ENCODE measurements around the gene SCUBE3.

SCUBE3 gene

DNA sequence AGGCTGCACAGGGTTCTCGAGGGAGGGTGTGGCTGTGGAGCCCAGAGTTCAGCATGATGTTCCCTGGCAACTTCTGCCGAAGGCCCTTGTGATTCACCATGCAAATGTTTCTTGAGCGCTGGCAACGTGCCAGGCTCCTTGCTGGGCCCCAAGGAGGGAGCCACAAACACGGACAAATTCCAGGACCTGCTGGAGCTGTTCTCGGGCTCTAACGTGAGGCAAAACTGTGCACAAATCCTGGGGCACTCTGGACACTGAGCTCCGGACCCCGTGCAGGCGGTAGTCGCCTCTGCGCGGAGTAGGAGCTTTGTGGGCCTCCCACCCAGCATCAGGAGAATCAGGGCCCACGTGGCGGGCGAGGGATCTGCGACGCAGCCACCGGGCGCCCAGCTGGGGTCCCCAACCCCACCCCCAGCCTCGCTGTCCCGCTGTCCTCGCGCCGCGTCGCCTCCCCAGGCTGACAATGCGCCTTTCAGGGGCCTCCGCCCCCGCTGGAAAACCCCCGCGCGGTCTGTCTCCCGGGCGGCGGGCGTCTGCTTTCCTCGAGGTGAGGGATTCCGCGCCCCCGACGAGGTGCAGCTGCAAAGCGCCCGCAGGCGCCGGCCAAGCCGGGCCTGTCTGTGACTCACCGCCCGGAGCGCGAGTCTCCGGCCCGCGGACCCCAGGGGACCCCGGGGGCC lies 31.7 kb upstream of the SCUBE3 start:
- no peak for DNase-seq

DNA sequence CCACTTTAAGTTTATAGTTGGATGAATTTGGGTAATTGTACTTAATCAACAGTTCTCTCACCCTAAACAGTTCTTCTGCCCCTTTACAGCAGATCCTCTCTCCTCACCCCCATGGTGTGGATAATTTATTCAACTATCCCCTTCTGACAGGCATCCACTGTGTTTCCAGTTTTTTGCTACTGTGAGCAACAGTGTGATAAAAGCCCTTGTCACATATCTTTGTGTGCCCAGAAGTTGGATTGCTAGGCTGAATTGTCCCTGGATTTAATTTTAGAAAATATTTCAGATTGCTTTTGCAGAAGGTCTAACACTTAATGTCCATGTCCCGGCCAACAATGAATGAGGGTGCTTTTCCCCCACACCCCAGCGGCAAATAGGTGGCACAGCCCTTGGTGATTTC lies 30.5 kb upstream of the SCUBE3 start:
- no peak for DNase-seq

DNA sequence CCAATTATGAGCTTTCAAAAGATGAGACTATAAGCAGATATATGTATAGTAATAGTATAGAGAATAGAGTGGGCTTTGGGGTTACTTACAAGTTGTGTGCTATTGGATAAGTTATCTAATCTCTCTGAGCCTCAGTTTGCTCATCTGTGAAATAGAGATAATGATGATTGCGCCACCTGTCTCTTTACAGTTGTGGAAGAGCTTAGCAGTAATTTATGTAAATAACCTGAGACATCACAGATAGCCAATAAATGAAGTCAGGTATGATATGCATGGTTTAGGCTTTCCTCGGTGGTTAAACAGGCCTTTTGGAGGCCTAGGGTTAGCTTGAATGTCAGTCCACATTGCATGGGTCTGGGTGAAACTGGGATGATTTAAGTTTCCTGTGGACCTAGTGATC lies 29.8 kb upstream of the SCUBE3 start:
- no peak for DNase-seq

DNA sequence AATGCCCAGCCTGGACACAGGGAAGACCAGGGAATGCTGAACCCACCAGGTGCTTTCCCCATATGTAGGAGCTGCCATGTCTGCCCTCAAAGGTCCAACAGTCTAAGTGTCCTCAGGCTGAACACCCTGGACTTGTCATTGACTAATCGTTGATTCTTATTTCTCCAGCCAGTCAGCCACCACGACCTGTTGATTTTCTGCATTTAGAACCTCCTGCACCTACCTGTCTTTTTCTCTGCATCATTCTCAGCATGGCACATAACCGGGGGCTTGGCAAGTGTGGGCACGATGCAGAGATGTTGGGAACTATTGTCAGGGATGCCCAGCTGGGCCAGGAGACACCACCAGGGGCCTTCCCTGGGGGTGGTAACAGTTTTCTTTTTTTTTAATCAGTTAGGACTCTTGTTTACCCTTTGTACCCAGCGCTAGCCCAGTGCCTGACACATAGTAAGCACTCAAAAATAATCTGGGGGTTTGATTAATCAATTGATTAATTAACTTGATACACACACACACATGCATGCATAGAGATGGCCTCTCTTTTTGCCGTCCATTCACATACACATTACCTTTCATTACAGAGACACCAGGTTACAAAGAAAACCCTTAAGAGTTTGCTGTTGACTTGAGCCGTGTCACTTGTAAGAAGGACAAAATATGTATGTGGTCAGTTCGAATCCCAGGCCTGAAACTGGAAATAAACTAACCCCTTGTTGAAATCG lies 29.0 kb upstream of the SCUBE3 start:
- DNase-seq, result no peak

DNA sequence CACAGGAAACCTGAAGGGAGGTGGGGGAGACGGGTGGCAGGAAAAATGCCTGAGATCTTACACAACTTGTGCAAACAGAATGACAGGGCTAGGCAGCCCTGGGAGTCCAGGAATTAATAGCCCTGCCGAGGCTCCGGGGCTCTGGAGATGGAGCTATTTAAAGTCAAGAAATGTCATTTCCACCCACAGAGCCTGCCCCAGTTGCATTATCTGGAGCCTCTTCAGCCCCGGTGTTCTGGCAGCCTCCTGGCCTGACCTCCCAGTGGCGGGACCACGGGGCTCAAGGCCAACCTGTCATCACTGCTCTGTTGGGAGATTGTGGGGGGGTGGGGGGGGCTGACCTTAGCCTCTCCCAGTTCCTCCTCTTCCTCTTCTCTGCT lies 28.5 kb upstream of the SCUBE3 start:
- DNase-seq, result no peak

DNA sequence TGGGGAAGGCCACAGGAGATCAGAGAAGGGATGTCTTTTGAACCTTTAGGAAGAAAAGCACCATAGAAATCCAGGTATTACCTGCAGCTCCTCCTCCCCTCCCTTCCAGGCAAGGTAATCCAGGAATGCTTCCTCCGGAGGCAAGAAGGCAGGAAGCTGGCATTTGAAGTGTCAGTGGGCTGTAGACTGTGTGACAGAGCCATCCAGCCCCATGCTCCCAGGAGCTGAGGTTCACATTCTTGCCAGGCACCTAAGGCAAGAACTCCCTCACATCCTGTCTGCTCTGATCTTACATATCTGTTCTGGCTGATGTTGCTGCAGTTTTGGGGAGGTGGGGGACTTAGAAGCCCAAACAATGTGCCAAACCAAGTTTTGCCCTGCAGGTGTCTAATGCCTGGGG lies 27.8 kb upstream of the SCUBE3 start:
- DNase-seq, result no peak

DNA sequence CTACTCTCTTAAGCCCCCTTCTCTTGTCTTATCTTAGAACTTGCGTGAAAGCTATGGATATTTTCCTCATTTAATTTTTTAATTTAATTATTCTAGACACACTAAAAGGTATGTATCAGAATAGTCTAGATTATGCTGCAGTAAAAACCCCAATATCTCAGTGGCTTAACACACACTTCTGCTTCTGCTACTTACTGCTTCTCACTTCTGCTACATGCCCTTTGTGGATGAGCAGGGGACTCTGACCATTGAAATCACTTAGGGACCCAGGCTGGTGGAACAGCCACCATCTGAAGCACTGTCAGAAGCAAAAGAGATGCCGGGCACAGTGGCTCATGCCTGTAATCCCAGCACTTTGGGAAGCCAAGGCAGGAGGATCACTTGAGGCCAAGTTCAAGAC lies 27.2 kb upstream of the SCUBE3 start:
- no peak for DNase-seq

DNA sequence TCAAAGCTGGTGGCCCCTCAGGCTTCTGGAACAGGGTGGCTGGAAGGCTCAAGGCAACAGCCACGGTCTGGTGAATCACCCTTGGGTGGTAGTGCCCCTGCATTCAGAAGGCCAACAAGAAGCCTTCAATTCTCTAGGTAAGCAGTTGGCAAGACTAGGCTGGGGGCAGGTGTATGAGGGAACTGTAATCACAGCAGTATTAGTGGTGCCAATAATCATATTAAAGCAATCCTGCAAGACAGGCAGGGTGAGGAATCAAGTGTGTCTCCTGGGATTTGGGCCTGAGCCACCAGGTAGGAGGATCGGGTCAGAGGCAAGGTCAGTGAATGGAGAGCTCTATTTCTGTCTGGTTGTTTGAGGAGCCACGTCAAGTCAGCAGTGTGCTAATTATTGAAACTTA lies 24.9 kb upstream of the SCUBE3 start:
- DNase-seq, result no peak

DNA sequence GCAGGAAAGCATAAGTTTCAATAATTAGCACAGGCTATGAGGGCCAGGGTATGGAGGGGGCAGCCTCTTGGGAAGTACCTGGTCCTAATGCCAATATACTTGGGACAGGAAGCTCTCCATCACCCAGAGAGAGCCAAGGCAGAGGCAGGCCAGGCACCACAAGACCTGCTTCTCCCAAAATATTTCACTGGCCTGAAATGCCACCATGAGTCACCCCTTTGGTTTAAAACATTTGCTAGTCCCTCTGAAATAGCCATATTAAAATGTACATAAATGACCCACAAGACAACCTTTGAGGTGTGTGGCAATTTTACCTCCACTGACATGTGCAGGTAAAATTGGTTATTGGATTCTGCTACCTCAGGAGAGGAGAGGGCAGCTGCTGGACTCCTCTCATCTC lies 23.4 kb upstream of the SCUBE3 start:
- no peak for DNase-seq

DNA sequence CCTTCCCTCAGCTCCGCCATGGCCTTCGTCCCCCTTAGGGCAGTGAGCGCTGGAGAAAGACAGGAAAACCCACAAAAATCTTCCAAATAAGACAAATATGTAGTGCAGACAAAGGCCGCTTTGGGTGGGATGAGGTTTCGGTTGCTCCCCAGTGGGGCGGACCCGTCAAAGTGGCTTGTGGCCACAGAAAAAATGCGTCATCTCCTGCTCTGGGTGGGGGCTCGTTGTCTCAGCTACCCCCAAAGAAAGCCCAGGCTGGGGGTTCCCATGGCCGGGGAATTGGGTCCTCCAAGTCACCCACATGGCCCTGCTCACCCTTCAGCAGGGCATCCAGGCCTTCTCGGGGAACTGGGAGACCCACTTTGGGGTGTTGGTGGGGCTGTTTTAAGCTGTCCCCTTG lies 21.9 kb upstream of the SCUBE3 start:
- DNase-seq, result no peak

DNA sequence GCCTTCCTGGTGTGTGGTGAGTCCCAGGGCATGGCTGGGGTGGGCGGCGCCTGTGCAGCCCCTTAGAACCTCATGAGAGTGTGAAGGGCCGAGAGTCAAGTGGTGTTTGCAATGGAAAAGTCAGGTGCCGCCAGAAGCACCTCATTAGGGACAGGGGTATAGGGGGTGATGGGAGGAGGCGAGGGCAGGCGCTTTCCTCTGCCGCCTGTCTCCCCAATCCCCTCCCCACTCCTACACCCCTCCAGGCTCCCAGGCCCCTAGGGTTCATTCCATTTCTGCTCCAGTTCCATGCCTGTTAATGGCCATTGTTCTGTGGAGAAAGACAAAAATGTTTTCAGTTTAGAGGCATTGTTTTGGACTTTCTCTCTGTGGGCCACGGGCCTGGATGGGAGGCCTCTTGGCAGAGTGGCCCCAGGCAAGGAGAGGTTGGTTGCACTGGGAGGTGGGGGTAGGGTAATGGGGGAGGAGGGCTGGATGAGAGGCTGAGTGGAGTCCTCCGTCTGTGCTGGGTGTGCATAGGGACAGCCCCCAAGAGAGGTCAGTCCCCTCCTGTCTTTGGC lies 21.4 kb upstream of the SCUBE3 start:
- DNase-seq, result no peak

DNA sequence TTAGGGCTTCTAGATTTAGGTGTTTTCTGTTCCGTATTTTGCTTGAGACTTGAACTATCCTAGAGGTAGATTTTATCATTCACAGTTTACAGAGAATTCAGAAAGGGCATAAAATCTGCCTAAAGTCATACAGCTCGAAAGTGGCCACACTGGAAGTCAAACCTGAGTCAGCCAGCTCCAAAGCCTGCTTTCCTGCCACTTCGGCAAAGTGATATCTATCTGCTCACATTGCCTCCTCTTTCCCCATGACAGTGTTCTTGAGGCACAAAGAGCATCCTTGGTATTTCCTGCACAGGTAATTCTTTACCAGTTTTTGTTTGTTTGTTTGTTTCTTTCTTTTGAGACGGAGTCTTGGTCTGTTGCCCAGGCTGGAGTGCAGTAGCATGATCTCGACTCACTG lies 19.4 kb upstream of the SCUBE3 start:
- DNase-seq, result no peak

DNA sequence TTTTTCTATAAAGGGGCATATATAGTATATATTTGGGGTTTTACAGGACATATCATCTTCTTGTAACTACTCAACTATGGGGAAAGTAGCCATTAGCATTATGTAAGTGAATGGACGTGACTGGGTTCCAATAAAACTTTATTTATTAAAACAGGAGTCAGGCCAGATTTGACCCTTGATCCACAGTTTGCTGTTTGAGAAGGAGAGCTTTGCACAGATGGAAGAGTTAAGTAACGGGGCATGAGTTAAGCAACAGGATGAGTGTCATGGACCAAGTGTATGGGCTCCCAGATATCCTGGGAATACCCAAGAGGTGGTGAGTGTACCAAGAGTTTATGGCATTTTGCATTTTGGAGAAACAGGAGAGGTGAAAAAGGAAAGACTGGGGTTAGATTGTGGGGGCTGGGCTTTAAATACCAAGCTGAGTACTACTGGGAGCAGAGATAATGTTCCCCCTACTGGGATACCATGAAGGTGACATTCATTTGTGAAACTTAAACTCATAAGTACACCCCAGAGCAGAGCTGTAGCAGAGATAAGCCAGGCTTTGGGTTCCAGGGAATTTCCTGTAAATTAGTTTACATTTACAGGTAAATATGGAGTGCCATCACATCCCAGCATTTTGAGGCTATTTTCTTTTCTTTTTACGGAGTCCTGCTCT lies 18.5 kb upstream of the SCUBE3 start:
- no peak for DNase-seq

DNA sequence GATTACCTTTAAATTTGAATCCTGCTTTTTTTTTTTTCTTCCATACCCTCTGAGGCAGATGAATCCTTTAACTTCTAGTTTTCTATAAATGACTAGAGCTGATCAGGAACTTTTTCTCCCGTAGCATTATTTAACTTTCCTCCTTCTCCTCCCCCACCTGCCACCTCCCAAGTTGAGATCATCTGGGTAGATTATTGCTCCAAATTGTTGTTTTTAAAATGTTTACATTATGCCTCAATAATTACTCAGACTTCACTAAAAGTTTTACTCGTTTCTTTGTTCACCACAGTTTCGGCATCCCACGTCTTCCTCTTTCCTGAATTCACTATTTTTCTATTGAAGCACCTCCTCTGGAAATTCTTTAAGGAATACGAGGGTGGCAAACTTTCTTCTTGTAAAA lies 16.6 kb upstream of the SCUBE3 start:
- no peak for DNase-seq

DNA sequence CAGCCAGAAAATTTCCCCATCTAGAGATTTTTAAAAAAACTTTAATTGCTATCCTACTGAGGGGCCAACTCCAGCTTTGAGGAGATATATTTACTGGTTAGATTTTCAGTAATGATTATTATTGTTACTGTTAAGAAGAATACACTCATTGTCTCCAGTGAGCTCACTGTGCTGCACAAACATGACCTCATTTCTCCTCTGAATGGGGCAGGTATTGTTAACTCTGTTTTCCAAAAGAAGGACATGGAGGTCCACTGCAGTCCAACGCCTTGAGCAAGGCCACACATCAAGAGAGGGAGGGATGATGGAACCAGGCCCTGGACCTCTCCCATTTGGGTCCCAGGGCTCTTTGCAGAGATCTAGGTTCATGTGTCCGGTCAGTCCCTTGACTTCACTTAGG lies 13.9 kb upstream of the SCUBE3 start:
- DNase-seq, result no peak

DNA sequence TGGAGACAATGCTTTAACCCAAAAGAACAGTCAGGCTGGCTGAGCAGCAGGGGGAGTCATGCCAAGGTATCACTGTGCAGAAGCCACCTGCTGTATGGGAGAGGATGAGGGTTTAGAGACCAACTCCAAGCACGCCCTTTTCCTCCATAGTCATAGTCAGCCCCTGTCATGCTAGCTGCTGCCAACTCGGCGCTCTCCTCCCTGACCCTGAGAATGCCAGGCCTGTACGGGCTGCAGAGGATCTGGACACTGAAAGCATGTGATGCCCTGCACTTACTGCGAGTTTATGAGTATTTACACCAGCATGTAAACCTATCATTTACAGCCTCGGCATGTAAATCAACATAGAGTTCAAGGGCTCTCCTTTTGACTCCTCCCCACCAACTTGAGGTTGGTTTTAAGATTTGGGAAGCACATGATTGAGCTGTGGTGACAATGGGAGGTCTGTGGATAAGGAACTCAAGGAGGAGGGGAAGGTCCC lies 11.7 kb upstream of the SCUBE3 start:
- DNase-seq, result no peak

DNA sequence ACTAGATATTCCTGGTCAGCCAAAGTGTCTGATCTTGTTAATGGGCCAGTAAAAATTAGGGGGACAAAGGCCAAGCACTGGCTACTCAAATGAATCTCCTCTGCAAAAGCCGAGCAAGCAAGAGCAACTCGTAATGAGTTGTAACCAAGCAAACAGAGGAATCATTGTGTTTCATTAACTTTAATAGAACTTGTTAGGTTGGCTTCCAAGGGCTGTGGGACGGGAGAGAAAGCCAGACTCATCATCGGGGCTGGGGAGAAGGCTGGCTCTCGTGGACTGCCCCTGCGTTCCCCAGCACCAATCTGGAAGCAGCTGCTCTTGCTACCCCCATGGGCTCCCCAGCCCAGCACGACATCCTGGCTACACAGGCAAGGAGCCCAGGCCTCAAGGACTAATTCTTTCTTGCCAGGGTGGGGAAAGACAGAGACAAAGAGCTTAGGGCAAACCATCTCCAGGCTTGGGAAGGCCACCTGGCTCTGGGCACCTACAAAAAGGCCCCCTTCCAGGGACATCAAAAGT lies 10.5 kb upstream of the SCUBE3 start:
- DNase-seq, result no peak

DNA sequence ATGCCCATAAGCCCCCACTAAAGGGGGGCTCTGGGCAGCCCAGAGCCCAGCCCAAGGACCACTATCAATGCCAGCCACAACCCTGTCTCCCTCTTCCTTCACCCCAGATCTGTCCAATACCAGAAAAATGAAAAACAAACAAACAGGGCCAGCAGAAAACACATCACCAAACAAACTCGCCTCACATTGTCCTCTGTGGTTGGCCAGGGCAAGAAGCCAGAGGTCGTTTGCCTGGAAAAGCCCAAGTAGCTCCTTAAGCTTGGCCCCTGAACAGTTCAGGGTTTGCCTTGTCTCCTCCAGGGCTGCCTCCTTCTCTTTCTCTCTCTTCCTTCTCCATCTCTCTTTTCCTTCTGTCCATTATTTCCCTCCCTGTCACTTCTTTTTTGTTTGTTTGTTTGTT lies 10.1 kb upstream of the SCUBE3 start:
- DNase-seq, result no peak

DNA sequence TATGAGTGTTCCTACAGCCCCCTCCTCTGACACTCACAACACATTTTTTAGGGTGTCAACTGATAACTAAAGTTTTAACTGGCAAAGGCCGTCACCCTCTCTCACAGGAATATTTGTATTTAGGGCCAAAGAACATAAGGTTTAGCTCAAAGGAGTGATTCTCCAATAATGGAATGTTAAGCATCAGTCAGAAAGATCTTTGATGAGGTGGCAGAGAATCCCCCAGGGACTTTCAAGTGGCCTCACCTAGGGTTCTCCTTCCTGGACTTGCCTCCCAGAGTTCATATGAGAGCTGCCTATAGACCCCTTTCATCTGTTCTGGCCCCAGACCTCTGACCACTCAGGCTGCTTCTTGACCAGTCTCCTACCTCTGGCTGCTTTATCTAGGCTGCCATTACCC lies 7.4 kb upstream of the SCUBE3 start:
- DNase-seq, result no peak

DNA sequence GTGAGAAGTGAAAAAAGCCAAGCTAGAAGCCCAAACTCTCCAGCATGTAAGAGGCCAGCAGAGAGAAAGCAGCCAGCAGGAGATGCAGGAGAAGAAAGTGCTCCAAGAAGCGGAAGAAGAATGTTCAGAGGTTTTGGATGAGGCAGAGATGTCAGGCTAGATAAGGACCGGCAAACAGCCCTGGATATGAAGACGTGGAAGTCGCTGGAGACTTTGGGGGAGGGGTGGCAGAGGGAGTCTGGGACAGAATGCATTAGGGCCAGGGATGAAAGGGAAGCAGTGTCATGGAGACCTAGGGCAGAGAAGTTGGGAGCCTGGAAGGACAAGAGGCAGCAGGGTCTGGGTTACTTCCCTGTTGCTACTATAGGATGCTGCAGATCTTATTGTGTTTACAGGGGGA lies 5.3 kb upstream of the SCUBE3 start:
- no peak for DNase-seq

DNA sequence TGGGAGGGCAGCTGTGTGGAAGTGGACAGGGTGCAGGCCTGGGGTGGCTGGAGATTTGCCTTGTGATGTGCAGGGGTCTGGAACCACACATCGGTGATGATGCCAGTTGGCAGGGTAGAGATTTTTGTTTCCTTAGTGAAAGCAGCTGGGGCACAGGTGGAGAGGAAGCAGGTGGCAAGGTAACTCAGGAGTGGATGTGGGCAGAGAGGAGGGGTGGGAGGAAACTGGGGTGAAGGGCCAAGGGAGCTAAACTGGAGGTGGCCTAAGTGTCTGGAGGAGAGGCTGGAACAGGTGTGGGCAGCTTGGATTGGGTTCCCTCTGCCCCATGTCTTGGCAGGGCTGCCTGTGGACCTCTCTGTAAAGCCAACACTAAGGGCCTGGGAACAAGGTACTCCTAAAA lies 4.7 kb upstream of the SCUBE3 start:
- DNase-seq, result no peak

DNA sequence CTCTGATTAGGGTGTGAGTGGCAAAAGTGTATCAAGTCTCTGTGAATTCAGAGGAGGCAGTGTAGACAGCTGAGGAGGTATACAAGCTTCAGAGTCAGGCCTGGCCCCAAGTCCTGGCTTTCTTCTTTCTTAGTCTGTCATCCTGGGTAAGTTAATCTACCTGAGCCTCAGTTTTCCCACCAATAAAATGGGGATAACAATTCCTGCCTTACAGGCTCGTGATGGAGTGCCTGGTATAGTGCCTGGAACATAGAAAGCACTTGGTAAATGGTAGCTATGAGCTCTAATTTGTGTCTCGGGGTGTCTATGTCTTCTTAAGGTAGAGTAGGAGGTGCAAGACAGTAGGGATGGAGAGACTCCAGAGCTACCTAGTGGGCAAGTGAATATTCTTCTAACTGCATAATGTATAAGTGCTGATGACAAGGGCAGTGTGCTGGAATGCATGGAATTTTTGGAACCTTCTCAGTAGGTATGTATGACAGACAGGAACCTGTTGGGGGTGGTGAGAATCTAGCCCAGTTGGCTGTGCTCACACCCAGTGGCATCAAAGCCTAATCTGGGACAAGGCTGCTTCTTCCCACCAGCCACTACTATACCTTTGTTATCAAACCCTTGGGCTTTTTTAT lies 4.0 kb upstream of the SCUBE3 start:
- no peak for DNase-seq

DNA sequence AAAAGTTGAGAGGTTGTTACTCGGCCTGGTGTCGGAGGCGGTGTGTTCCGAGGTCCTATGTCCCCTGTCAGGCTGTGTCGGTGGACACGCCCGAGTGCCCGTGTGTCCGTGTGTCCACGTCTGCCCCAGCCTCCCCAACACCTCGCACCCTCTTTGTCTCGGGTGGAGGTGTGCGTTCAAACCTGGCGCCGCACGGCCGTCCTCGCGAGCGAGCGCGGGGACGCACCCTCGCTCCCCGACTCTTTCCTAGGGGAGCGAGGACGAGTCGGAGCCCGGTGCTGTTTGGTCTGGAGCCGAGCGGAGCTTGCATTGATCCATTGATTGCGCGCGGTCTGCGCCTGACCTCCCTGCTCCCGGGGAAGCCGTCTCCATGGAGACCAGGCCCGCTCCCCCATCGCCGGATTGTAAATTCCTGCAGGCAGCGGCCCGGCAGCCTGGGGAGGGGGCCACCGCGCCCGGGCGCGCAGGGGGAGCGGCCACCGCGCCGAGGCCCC lies 411 bp upstream of the SCUBE3 start:
- no peak for DNase-seq

All from activated CD4-positive, alpha-beta T cell treated with anti-CD3 and anti-CD28 coated beads, Interleukin-2, amount 50 U/mL, for 1 hour (primary cell).